OCI-LY7 (cell line): ENCODE measurements around the gene ARHGEF17. TPM values are rescaled to one million over a fixed set of nuclear protein-coding genes. Genes with fewer than 3 reads are reported as not detected.

Experiments
- BruUV-seq: library from RNA; stranded (reverse); fragments of 400-500 nt; replicated peaks from 2 replicates; lab custom pipeline; 2021; lab: Mats Ljungman, UMichigan
- CTCF ChIA-PET: fragments of 300-600 bp; sonication (Branson Sonifier 250); formaldehyde crosslinking; loops from one replicate; lab custom pipeline; 2022; ENCODE audit warnings: antibody characterized with exemption; ENCODE audit not compliant: unreplicated experiment; lab: Charles Lee
- POLR2A ChIA-PET: fragments of 300-600 bp; sonication (Branson Sonifier 250); formaldehyde crosslinking; loops from one replicate; lab custom pipeline; 2022; ENCODE audit warnings: antibody characterized with exemption; lab: Charles Lee
- DNase-seq: peaks from one replicate; pipeline ENCODE4 v3.0.0-alpha.2; 2015; ENCODE audit warnings: low spot score
- H2AFZ ChIP-seq: fragments of 200-600 bp; sonication (generic), shearing (Covaris generic); 2 replicates; pipeline ENCODE4 v1.6.1; 2014; ENCODE audit warnings: mild to moderate bottlenecking, antibody characterized with exemption, low read length, moderate library complexity
- H3K27ac ChIP-seq: fragments of 200-600 bp; sonication (generic); 2 replicates; pipeline ENCODE4 v1.5.1; 2014; ENCODE audit warnings: mixed run types, low read depth, mild to moderate bottlenecking, moderate library complexity, low read length, inconsistent platforms; ENCODE audit not compliant: poor library complexity, severe bottlenecking
- H3K36me3 ChIP-seq: fragments of 200-600 bp; sonication (generic); 2 replicates; pipeline ENCODE4 v1.6.1; 2014; ENCODE audit warnings: mild to moderate bottlenecking, antibody characterized with exemption, low read length, moderate library complexity, mixed read lengths; ENCODE audit not compliant: insufficient read depth
- H3K4me1 ChIP-seq: fragments of 200-600 bp; sonication (generic); 2 replicates; pipeline ENCODE4 v1.5.1; 2014; ENCODE audit warnings: mild to moderate bottlenecking, low read length; ENCODE audit not compliant: insufficient read depth, poor library complexity, severe bottlenecking
- H3K4me2 ChIP-seq: fragments of 200-600 bp; sonication (generic); 2 replicates; pipeline ENCODE4 v1.6.1; 2014; ENCODE audit warnings: mild to moderate bottlenecking, low read length
- H3K4me3 ChIP-seq: fragments of 200-600 bp; sonication (generic); 2 replicates; pipeline ENCODE4 v1.5.1; 2014; ENCODE audit warnings: mild to moderate bottlenecking, low read depth, low read length; ENCODE audit not compliant: poor library complexity, severe bottlenecking
- H3K79me2 ChIP-seq: fragments of 200-600 bp; sonication (generic); 2 replicates; pipeline ENCODE4 v1.6.1; 2016; ENCODE audit warnings: low read depth, mild to moderate bottlenecking, low read length, moderate library complexity, mixed read lengths; ENCODE audit not compliant: insufficient read depth
- H3K9me2 ChIP-seq: fragments of 200-600 bp; sonication (generic); 2 replicates; pipeline ENCODE4 v1.6.1; 2016; ENCODE audit warnings: mild to moderate bottlenecking, low read length, mixed read lengths; ENCODE audit not compliant: insufficient read depth
- H3K9me3 ChIP-seq: fragments of 200-600 bp; sonication (generic); 2 replicates; pipeline ENCODE4 v1.6.1; 2014; ENCODE audit warnings: mild to moderate bottlenecking, mixed run types, low read length, mixed read lengths
- H4K20me1 ChIP-seq: fragments of 200-600 bp; sonication (generic); 2 replicates; pipeline ENCODE4 v1.6.1; 2014; ENCODE audit warnings: mild to moderate bottlenecking, antibody characterized with exemption, low read length, moderate library complexity, mixed read lengths; ENCODE audit not compliant: insufficient read depth
- CTCF ChIP-seq: fragments of 200-600 bp; sonication (generic); conservative IDR thresholded peaks from 2 replicates; pipeline ENCODE4 v1.5.1; 2014; ENCODE audit warnings: mild to moderate bottlenecking, antibody characterized with exemption, low read length, moderate library complexity, mixed read lengths
- EZH2phosphoT487 ChIP-seq: fragments of 200-600 bp; sonication (generic); IDR thresholded peaks from 2 replicates; pipeline ENCODE4 v1.6.1; 2018; ENCODE audit warnings: low read depth, borderline replicate concordance, mild to moderate bottlenecking, mixed run types, antibody characterized with exemption, low read length, moderate library complexity, mixed read lengths
- intact Hi-C: fragments of 100-400 bp; cut with micrococcal nuclease; formaldehyde crosslinking; loops from one replicate; pipeline ENCODE4 v1.10.0; 2022; ENCODE audit not compliant: unreplicated experiment
- total RNA-seq, 2 experiments: library from RNA; depleted of rRNA in 1 of 2; stranded (reverse); fragments of >200 nt in 1 of 2; shearing (Covaris generic) in 1 of 2; gene quantifications; 2 replicates each; pipeline ENCODE4 v1.2.3, GENCODE V29; 2014 to 2022

The ARHGEF17 gene
- total RNA-seq, 2 experiments from 2014 or later: 0.19 to 1.4 TPM

GRCh38 chr11:73348838-73349237 lies 40.8 kb downstream of the ARHGEF17 start:
- no peaks in the 10 kb centered on the region for H3K4me1 ChIP-seq
- H3K27ac ChIP-seq: no peak overlapping the region
- intact Hi-C loops: no loop called here
- no peak for DNase-seq
- no peaks in the 10 kb centered on the region for H4K20me1 ChIP-seq
- H2AFZ ChIP-seq: no peak overlapping the region
- ChIA-PET CTCF (interaction anchor here (0.5 kb wide), 1 partner anchor 312 kb away, joined by 3 read pairs; no protein-coding TSS in a partner anchor), POLR2A (no interaction called here)
- H3K4me2 ChIP-seq: no peak overlapping the region
- TF ChIP-seq EZH2phosphoT487: no peak
- no peak for TF ChIP-seq CTCF
- no peaks in the 10 kb centered on the region for H3K9me2 ChIP-seq
- no peaks in the 10 kb centered on the region for H3K79me2 ChIP-seq
- no peak overlapping the region for H3K4me3 ChIP-seq
- no peaks in the 10 kb centered on the region for H3K36me3 ChIP-seq
- no peaks in the 10 kb centered on the region for H3K9me3 ChIP-seq
- BruUV-seq: no TSS peak

- no peak overlapping the region for H3K4me3 ChIP-seq
- no peak overlapping the region for H2AFZ ChIP-seq
- no peaks in the 10 kb centered on the region for H3K9me3 ChIP-seq
- no peak overlapping the region for H3K4me2 ChIP-seq
- CTCF ChIA-PET: interaction anchor here (0.5 to 0.6 kb wide), 2 partner anchors 28 to 311 kb away, joined by 3 read pairs; no protein-coding TSS in a partner anchor
- no peak for DNase-seq
- no peaks in the 10 kb centered on the region for H3K9me2 ChIP-seq
- no peaks in the 10 kb centered on the region for H3K4me1 ChIP-seq
- TF ChIP-seq CTCF (no peak), EZH2phosphoT487 (no peak)
- intact Hi-C loops: no loop called here
- H3K27ac ChIP-seq: no peak overlapping the region
- no peaks in the 10 kb centered on the region for H3K79me2 ChIP-seq
- no TSS peak for BruUV-seq
- H4K20me1 ChIP-seq: no peaks in the 10 kb centered on the region
- no peaks in the 10 kb centered on the region for H3K36me3 ChIP-seq
- POLR2A ChIA-PET: no interaction called here
Measured at GRCh38 chr11:73349633-73350032, 41.6 kb downstream of the ARHGEF17 start.

- Histone ChIP-seq H3K9me2 (no peaks in the 10 kb centered on the region), H3K4me3 (no peak overlapping the region), H3K9me3 (no peaks in the 10 kb centered on the region), H3K4me2 (no peak overlapping the region; the same call in 1 of the 2 replicates), H3K79me2 (no peaks in the 10 kb centered on the region), H4K20me1 (no peaks in the 10 kb centered on the region), H3K4me1 (no peaks in the 10 kb centered on the region), H3K27ac (no peak overlapping the region), H2AFZ (no peak overlapping the region), H3K36me3 (no peaks in the 10 kb centered on the region)
- intact Hi-C loops: loop anchor here (1.0 kb wide), 2 partner anchors 42 to 310 kb away; no protein-coding TSS in a partner anchor
- TF ChIP-seq EZH2phosphoT487: no peak
- peak; percentile 99 for TF ChIP-seq CTCF
- BruUV-seq: no TSS peak
- DNase-seq: peak; percentile 78
- CTCF ChIA-PET: interaction anchor here (0.5 to 1.8 kb wide), 10 partner anchors 9 to 312 kb away, joined by 3 to 10 read pairs (median 4); no protein-coding TSS in a partner anchor
- POLR2A ChIA-PET: no interaction called here
Measured at GRCh38 chr11:73350908-73351636, 43.0 kb downstream of the ARHGEF17 start.
